NCI-H2029 treated with DMSO at 0.1 percent for 48 hours (cell line): ENCODE data around the gene SLC5A12.
A peak's percentile ranks its signal among the peaks of the same experiment; 100 is the strongest.

ENCODE experiments used
- DNase-seq: peaks from one replicate; lab custom pipeline; 2025; lab: John Stamatoyannopoulos, UW

The SLC5A12 gene, protein sequence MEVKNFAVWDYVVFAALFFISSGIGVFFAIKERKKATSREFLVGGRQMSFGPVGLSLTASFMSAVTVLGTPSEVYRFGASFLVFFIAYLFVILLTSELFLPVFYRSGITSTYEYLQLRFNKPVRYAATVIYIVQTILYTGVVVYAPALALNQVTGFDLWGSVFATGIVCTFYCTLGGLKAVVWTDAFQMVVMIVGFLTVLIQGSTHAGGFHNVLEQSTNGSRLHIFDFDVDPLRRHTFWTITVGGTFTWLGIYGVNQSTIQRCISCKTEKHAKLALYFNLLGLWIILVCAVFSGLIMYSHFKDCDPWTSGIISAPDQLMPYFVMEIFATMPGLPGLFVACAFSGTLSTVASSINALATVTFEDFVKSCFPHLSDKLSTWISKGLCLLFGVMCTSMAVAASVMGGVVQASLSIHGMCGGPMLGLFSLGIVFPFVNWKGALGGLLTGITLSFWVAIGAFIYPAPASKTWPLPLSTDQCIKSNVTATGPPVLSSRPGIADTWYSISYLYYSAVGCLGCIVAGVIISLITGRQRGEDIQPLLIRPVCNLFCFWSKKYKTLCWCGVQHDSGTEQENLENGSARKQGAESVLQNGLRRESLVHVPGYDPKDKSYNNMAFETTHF

GRCh38 chr11:26721948-26722475, at the start of gene SLC5A12:
SLC5A12 (minus strand) TSS chr11:26722060; CDS start chr11:26721714, 346 bp downstream.
- no peak for DNase-seq

DNA sequence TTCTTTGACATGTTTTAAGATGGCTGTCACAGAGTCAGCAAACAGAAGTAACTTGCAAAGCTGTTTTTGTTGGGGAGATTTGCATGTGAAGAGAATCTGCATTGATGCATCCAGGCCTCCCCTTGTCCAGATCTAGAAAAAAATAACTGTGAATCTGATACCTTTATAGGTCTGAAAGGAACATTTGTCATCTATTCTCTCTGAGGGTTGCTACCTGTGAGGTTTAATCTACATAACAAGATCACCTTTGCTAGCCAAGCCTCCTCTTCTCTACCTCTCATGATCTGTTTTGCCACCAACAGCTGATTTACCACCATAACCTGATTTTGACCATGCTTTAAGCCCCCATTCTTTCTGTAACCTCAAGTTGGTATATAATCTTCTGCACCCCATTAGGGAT, 47.2 kb upstream of the SLC5A12 start:
- no peak for DNase-seq

- no peak for DNase-seq
Observed at GRCh38 chr11:26767060-26767459, 45.2 kb upstream of the SLC5A12 start.

DNA sequence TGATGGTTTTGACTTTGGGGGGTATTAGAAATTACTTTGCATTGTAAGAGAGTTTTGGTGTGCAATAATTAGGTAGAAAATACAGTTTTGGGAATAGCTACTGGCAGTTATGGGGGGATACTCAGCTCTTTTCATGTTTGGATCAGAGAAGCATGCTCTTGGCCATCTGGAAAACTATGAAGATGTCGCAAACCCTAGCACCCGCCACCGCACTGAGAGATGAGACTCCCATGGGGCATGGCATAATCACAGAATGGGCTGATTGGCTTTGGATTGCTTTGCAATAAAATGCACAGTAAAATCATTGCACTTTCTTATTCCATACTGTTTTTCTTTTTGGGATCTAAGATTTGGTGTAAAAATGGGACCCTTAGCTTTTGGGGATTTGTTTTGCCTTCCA, 43.5 kb upstream of the SLC5A12 start:
- DNase-seq = no peak

DNA sequence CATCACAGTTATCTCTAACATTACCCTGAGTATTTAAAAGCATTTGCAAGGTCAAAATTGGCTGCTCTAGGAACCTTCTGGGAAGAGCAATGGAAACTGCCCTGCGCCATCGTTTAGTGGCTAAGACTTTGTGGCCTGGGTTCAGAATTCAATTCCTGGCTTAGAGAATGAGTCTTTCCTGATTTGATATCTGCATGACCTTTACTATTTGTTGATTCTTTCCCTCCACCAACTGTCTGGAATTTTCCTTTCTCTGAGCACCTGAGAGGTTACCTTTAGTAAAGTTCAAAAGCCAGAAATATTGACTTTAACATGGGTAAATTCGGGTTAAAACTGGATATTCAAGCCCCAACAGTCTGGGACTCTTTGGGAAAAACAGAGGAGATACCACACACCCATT, 43.0 kb upstream of the SLC5A12 start:
- no peak for DNase-seq

GRCh38 chr11:26764315-26764714, 42.5 kb upstream of the SLC5A12 start:
- no peak for DNase-seq

- no peak for DNase-seq
Observed at GRCh38 chr11:26762089-26762488, 40.2 kb upstream of the SLC5A12 start.

GRCh38 chr11:26761361-26761809, 39.5 kb upstream of the SLC5A12 start:
- DNase-seq = no peak

- DNase-seq = no peak
Observed at GRCh38 chr11:26757995-26758394, 36.1 kb upstream of the SLC5A12 start.

DNA sequence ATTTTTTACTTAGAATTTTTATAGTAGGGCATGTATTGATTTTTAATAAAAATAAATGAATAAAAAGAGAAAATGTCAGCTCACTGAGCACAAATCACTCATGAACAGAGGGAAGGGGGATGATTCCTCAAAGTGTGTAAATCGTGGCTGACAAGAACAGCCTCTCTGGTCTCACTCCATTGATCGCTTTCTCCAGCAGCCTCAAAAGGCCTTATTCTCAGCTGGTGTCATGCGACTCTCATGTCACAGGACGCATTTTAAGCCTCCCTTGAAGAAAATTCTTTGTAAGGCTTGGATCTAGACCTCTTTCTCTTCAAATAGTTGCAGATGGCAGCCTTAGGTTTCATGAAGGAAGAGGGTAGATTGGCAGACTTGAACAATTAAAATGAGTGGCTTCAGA, 33.9 kb upstream of the SLC5A12 start:
- DNase-seq = no peak

GRCh38 chr11:26753723-26754504, 32.1 kb upstream of the SLC5A12 start:
- DNase-seq = peak; percentile 27

- no peak for DNase-seq
Observed at GRCh38 chr11:26749927-26750326, 28.1 kb upstream of the SLC5A12 start.

- DNase-seq = no peak
Observed at GRCh38 chr11:26743622-26744021, 21.8 kb upstream of the SLC5A12 start.

GRCh38 chr11:26742966-26743365, 21.1 kb upstream of the SLC5A12 start:
- no peak for DNase-seq

DNA sequence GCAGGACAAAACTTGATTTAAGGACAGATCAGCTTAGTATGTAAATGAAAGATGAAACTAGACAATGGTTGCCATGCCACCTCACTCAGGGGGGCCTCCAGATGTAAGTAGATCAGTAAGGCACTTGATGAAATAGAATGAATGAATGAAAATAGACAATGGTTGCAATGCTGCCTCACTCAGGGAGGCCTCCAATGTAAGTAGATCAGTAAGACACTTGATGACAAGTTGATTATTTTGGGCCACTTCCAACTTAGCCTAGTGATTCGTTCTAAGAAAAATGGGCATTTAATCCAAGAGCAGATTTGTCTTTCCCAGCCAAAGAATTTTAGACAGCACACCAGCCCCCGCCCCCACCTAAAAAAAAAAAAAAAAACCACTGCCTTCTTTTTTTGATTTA, 19.2 kb upstream of the SLC5A12 start:
- DNase-seq = no peak

DNA sequence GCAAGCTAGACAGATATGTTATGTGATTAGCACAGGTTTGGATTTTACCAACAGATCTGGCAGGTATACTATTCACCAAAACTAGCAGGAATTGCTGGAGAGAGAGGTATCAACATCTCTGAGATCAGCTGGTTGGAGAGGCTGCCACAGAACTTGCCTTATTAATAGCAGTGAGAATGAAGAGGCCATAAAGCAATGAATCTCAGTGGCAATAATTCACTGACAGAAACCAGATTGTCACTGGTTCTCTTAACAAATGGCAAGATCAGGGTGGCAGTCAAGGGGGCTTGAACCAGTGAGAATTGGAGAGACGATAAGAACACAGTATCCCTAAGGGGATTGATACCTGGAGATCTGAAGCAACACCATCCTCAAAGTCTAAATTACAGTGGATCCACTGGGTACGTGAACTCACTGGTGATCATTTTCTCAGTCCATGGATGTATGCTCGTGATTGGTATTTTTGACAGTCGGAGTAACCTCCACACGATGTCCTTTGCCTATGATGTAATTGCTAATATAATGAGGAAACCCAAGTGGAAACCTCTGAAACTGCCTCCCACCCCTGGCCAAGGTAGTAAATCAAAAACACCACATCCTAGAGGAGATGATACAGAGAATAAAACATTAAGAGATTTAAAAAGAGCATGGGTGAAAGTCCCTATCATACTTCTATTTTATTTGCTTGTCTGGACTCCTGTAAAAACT, 17.7 kb upstream of the SLC5A12 start:
- no peak for DNase-seq

- no peak for DNase-seq
Observed at GRCh38 chr11:26734691-26735090, 12.8 kb upstream of the SLC5A12 start.

- DNase-seq = no peak
Observed at GRCh38 chr11:26731084-26731456, 9.2 kb upstream of the SLC5A12 start.

- DNase-seq = no peak
Observed at GRCh38 chr11:26730414-26731083, 8.7 kb upstream of the SLC5A12 start.

GRCh38 chr11:26729284-26729683, 7.4 kb upstream of the SLC5A12 start:
- no peak for DNase-seq

DNA sequence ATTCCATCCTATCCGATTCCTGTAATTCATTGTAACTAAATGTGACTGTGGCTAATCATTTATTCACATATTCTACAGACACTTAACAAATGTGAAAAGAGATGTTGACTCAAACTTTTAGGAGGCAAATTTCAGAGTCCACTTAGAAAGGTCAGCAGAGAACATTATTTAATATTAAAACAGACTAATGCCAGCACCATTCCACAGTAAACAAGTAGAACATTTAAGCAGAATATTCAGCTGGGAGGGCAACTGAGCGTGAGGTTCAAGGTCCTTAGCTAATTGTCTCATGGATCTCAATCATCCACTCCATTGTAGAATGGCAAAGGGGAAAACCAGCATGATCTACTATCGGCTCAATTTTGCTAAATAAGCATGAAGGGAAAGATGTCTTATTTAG, 5.1 kb upstream of the SLC5A12 start:
- no peak for DNase-seq
